ENCODE results near the gene TNS2. TPM values are rescaled to one million over a fixed set of nuclear protein-coding genes. Genes with fewer than 3 reads are reported as not detected.

TNS2 gene
- total RNA-seq, 1 donor from 2014 or later: 16.7 TPM

DNA sequence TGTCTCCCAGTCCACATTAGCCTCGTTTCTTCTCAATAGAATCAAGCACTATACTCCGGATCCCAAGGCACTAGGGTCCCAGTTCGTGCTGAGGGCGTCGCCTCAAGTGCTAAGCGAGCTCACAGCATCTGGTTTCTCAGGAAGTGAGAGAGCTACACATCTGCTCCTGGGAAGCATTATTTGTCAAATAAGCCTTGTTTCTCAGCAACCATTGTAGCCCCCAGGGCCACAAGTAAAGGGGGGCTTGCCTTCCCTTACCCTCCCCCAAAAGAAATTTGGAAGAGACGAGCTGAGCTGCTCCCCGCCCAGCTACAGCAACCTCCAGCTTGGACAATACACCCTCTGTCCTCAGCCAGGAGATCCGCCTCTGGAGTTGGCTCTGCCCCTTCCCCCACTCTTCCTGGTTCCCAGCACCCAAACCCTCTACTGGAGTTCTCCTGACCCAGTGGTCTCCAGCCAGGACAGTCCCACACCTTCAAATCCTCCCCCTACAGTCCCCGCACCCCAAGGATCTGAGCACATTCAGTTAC, 5.7 kb upstream of the TNS2 start:
- no peak for DNase-seq (ENCODE audit: low read depth in 2 of 2)

DNA sequence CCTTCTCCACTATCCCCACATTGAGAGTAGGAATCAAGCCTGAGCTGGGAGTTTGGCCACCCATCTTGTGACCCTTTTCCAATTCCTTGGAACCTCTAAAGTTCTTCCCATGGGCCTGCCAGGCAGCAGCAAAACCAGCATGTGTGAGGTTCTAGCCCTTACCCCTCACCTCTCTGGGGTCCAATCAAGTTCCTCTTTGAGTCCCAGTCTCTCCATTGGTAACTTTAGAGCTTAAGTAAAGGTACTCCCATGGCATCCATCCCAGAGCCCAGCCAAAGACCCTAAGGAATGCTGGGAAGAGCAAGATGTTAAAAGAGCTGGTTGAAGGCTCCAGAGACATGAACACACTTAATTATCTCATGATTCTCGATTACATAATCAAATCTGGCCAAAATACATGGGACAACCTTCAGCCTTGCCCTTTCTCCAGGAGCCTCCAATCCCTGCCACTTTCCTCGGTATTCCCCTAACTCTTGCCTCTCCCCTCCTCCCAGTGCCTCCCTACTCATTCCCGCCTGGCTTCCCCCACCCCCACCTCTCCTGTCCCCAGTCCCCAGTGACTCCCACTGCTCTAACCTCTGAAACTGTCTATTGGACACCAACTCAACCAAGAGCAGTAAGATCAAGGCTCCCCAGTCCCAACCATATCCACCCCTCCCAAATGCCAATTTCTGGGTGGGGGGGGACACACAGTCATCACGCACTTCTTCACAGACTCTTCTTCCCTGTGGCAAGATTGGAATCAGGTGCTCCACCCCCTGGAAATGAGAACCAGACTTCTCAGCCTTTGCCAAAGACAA, 4.8 kb upstream of the TNS2 start:
- no peak for DNase-seq (ENCODE audit: low read depth in 2 of 2)

- no peak for DNase-seq (ENCODE audit: low read depth in 2 of 2)
Measured at GRCh38 chr12:53045696-53046045, 4.2 kb upstream of the TNS2 start.

- DNase-seq (ENCODE audit: low read depth in 2 of 2): peak; percentile 27 to 71
Measured at GRCh38 chr12:53046655-53047220, 3.1 kb upstream of the TNS2 start.

DNA sequence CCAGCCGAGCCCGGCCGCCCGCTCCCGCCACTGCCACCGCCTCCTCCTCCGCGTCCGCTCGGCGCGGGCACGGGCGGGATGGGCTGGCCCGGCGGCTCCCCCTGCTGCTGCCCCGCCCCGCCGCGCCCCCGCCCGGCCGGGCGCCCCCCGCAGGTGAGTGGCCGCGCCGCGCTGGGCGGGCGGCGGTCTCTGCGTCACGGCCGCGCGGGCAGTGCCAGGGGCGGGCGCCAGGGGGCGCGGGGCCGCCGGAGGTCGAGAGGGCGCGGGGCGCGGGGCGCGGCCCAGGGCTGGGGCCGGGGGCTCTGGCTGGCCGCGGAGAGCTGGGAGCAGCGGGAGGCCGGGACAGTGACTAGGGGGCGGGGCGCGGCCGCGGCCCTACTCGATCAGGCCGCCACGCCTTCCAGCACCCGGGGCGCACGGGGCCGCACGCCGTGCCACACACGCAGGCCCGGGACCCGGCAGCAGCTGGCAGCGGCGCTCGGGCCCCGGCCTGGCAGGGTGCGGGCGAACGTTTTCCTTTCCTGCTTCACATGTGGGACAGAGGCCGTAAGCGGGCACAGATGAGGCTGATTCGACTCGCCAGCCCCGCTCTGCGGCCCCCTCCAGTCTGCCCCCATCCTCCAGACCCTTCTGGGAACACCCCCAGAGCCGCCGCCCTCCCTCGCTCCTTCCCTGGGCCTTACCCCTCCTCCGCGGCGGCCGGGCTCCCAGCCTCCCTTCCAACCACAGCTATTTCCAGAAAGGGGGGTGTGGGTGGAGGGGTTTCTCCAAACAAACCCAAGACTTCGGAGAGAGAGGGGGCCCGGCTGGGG, 2.4 kb upstream of the TNS2 start:
- DNase-seq (ENCODE audit: low read depth in 2 of 2): peak in 1 of 2 donors; percentile 46

GRCh38 chr12:53048033-53048779, 1.7 kb upstream of the TNS2 start:
- DNase-seq (ENCODE audit: low read depth in 2 of 2): peak in 1 of 2 donors; percentile 46

DNA sequence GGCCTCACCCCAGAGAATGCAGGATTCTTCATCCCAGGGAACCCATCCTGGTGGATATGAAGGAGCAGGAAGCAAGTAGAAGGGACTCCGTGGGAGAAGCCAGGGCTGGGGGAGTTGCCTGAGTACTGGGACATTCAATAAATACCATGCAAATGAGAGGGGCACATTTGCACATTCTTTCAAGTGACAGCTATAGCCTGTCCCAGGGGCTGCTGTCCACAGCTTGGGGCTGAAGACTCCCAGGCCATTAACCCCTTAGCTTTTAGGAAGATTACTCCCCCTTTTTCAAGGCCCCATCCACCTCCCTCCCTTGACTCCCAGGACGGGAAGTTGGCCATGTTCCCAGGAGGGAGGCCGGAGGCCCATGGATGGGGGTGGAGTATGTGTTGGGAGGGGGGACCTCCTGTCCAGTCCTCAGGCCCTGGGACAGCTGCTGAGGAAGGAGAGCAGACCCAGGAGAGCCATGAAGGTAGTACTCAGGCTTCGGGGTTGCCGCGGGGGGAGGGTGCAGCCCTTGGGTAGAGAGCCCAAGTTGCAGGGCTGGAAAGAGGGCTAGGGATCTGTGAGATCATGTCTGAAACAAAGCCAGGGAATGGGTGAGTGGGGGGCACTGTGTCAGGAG, 974 bp upstream of the TNS2 start:
- peak in 1 of 2 donors; percentile 29 for DNase-seq (ENCODE audit: low read depth in 2 of 2)

DNA sequence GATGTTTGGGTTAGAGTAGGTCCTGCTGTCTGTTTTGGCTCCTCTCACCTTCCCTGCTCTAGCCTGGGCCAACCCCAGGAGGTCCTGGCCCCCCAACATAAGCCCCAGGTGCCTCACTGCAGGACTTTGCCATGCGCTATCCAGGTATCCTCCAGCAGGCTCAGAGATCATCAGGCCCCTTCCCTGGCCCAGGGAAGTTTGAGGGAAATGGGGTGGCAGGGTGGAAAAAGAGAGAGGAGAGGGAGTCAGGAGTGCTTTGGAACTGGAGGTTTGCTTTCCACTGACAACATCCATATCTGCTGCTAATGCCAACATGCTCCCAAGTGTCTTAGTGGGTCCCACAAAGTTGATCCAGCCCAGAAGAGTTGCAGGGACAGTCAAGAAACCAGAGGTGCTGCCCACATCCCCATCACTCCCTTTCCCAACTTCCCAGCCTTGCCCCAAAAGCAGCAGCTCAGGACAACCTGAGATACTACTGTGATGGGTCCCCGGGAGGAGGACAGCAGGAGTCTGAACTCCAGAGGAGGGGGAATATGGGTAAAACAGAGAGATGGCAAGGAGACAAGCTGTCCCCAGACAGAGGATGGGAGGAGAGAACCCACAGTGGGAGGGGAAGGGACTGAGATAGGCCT, 677 bp downstream of the TNS2 start:
- no peak for DNase-seq (ENCODE audit: low read depth in 2 of 2)

- peak; percentile 67 to 87 for DNase-seq (ENCODE audit: low read depth in 2 of 2)
Measured at GRCh38 chr12:53051058-53051880, 1.4 kb downstream of the TNS2 start.

GRCh38 chr12:53051881-53052412, 2.1 kb downstream of the TNS2 start:
- no peak for DNase-seq (ENCODE audit: low read depth in 2 of 2)

- DNase-seq (ENCODE audit: low read depth in 2 of 2): peak in 1 of 2 donors; percentile 77
Measured at GRCh38 chr12:53052419-53053217, 2.8 kb downstream of the TNS2 start.

DNA sequence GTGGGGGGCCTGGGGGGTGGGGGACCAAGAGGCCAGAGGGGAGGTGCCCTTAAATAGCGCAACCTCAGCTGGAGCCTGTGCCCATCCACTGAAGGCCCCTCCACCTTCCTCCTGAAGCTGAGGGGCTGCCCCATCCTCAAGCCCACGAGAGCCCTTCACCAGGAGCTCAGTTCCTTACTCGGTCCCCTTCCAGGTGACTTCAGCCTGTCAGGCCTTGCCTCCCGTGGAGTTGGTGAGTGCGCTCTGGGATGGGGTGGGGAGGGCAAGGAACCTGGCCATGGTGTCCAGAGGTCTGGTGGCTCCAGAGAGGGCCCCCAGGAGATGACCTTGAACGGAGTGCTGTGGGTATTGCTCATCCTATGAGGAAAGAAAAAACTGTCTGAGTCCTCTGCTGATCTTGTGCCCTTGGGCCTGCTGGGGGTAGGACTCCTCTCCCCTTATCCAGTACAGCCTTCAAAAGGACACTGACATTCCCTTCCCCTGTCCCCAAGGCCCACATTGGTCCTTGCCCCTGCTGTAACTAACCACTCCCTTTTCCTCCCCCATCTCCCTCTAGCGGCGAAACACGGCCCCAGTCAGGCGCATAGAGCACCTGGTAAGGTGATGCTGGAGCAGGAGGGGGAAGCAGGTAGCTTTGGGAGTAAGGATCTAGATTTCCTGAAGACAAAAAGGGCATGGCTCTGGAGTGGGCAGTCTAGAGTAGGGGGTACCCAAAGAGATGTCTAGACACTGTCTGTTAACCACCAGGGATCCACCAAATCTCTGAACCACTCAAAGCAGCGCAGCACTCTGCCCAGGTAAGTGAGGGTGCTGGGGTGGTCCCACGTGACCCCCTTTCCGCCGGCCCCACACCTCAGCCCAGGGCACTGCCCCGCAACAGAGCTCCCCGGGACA, 3.6 kb downstream of the TNS2 start:
- peak in 1 of 2 donors; percentile 36 for DNase-seq (ENCODE audit: low read depth in 2 of 2)

- peak; percentile 80 to 88 for DNase-seq (ENCODE audit: low read depth in 2 of 2)
Measured at GRCh38 chr12:53054112-53054878, 4.4 kb downstream of the TNS2 start.

DNA sequence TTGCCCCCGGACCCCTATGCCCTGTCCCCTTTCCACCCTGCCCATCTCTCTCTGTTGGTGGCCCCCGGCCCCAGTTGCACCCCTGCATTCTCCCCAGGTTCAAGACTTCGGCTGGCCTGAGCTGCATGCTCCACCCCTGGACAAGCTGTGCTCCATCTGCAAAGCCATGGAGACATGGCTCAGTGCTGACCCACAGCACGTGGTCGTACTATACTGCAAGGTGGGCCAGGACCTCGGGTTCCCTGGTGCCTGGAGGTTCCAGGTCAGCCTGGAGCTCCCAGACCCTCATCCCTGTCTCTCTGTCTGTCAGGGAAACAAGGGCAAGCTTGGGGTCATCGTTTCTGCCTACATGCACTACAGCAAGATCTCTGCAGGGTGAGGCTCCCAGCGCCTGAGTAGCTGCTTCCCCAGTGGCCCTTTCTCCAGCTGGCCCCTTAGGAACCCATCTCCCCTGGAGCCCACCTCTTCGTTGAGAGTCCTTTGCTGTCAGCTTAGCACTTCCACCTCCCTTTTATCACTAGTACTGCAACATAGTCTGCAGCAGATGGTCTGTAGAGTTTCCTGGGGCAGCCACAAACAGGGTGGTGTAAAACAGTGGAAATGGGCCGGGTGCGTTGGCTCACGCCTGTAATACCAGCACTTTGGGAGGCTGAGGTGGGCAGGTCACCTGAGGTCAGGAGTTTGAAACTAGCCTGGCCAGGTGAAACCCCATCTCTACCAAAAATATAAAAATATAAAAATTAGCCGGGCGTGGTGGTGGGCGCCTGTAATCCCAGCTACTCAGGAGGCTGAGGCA, 5.8 kb downstream of the TNS2 start:
- no peak for DNase-seq (ENCODE audit: low read depth in 2 of 2)

- no peak for DNase-seq (ENCODE audit: low read depth in 2 of 2)
Measured at GRCh38 chr12:53056296-53056695, 6.4 kb downstream of the TNS2 start.

DNA sequence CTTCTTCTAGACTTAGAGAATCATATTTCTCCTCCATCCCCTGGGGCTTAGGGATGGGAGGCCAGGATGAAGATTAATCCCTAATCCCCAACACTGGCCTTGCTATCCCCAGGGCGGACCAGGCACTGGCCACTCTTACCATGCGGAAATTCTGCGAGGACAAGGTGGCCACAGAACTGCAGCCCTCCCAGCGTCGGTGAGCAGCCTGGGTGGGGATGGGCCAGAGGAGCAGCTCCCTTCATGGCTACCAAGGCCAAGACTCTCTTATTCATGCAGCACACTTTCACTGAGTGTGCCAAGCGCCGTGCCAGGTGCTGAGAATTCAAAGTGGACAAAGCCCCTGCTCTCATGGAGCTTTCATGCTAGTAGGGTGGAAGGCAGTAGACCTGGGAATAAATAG, 7.0 kb downstream of the TNS2 start:
- no peak for DNase-seq (ENCODE audit: low read depth in 2 of 2)

All from dermis microvascular lymphatic vessel endothelial cell (primary cell).